WTC11 (cell line): ENCODE data around the gene EDN3. TPM values are rescaled to one million over a fixed set of nuclear protein-coding genes. Genes with fewer than 3 reads are reported as not detected.

Experiments used
- ATAC-seq: fragments of 200-7000 bp; cut with Tn5 transposase; 2 replicates; pipeline ENCODE4 v1.10.0; 2021; ENCODE audit warnings: mild to moderate bottlenecking, moderate library complexity
- CTCF ChIA-PET: fragments of 300-600 bp; sonication (Branson Sonifier 250); formaldehyde crosslinking; loops from one replicate; lab custom pipeline; 2021; ENCODE audit warnings: antibody characterized with exemption; lab: Charles Lee
- POLR2A ChIA-PET: fragments of 350-600 bp; sonication (Branson Sonifier 250); formaldehyde crosslinking; loops from one replicate; lab custom pipeline; 2021; ENCODE audit warnings: antibody characterized with exemption; lab: Charles Lee
- DNase-seq: peaks from one replicate; pipeline ENCODE4 v3.0.0; 2021; ENCODE audit warnings: low spot score
- H3K27ac Mint-ChIP-seq: 2 replicates; pipeline ENCODE4 v1.8.0; 2021; ENCODE audit warnings: mixed read lengths
- H3K27me3 Mint-ChIP-seq: 2 replicates; pipeline ENCODE4 v1.8.0; 2021; ENCODE audit warnings: low read depth, mild to moderate bottlenecking, moderate library complexity, mixed read lengths
- H3K36me3 Mint-ChIP-seq: 2 replicates; pipeline ENCODE4 v1.8.0; 2021; ENCODE audit warnings: mixed read lengths
- H3K4me1 Mint-ChIP-seq: 2 replicates; pipeline ENCODE4 v1.8.0; 2022; ENCODE audit warnings: mixed read lengths
- H3K4me3 Mint-ChIP-seq: 2 replicates; pipeline ENCODE4 v1.8.0; 2021; ENCODE audit warnings: mild to moderate bottlenecking, moderate library complexity, mixed read lengths
- H3K9me3 Mint-ChIP-seq: 2 replicates; pipeline ENCODE4 v1.8.0; 2021; ENCODE audit warnings: mixed read lengths
- CREB1 ChIP-seq: sonication (generic); formaldehyde crosslinking; IDR thresholded peaks from 2 replicates; pipeline ENCODE4 v1.8.0; 2023; ENCODE audit warnings: mild to moderate bottlenecking, missing genetic modification reagents
- ERG ChIP-seq: fragments of 250-450 bp; sonication (Bioruptor Pico); IDR thresholded peaks from 2 replicates; pipeline ENCODE4 v1.8.0; 2021; ENCODE audit warnings: mild to moderate bottlenecking
- GABPB1 ChIP-seq: sonication (generic); formaldehyde crosslinking; IDR thresholded peaks from 2 replicates; pipeline ENCODE4 v1.8.1; 2023; ENCODE audit warnings: mild to moderate bottlenecking, missing genetic modification reagents
- GTF2I ChIP-seq: fragments of 250-450 bp; sonication (Bioruptor Pico); conservative IDR thresholded peaks from 2 replicates; pipeline ENCODE4 v1.4.0; 2021; ENCODE audit warnings: mild to moderate bottlenecking
- NR3C1 ChIP-seq: sonication (generic); formaldehyde crosslinking; conservative IDR thresholded peaks from 2 replicates; pipeline ENCODE4 v1.8.1; 2023; ENCODE audit warnings: low read depth, mild to moderate bottlenecking, missing genetic modification reagents
- OVOL2 ChIP-seq: fragments of 250-450 bp; sonication (Bioruptor Pico); IDR thresholded peaks from 2 replicates; pipeline ENCODE4 v1.9.0; 2021; ENCODE audit warnings: mild to moderate bottlenecking, borderline replicate concordance
- TP53 ChIP-seq: sonication (generic); formaldehyde crosslinking; IDR thresholded peaks from 2 replicates; pipeline ENCODE4 v1.8.1; 2023; ENCODE audit warnings: mild to moderate bottlenecking, missing genetic modification reagents
- ZNF121 ChIP-seq: sonication (generic); formaldehyde crosslinking; IDR thresholded peaks from 2 replicates; pipeline ENCODE4 v1.8.0; 2023; ENCODE audit warnings: missing genetic modification reagents
- ZNF219 ChIP-seq: sonication (generic); formaldehyde crosslinking; IDR thresholded peaks from 2 replicates; pipeline ENCODE4 v1.8.0; 2023; ENCODE audit warnings: missing genetic modification reagents, mild to moderate bottlenecking, borderline replicate concordance
- ZNF232 ChIP-seq: sonication (generic); formaldehyde crosslinking; IDR thresholded peaks from 2 replicates; pipeline ENCODE4 v1.8.0; 2022; ENCODE audit warnings: mild to moderate bottlenecking, missing genetic modification reagents
- ZNF423 ChIP-seq: fragments of 250-450 bp; sonication (Bioruptor Pico); IDR thresholded peaks from 2 replicates; pipeline ENCODE4 v2.1.2; 2022; ENCODE audit warnings: mild to moderate bottlenecking, moderate library complexity
- total RNA-seq: library from RNA; stranded (reverse); gene quantifications from 3 replicates; pipeline ENCODE4 v1.2.3, GENCODE V29; 2021
- TF ChIP-seq, protein P1 (sequence below): sonication (generic); formaldehyde crosslinking; conservative IDR thresholded peaks from 2 replicates; pipeline ENCODE4 v1.8.1; 2023; ENCODE audit warnings: mild to moderate bottlenecking, low read depth, missing genetic modification reagents, moderate library complexity
- TF ChIP-seq, protein P2 (sequence below): sonication (generic); formaldehyde crosslinking; IDR thresholded peaks from 2 replicates; pipeline ENCODE4 v1.8.1; 2023; ENCODE audit warnings: mild to moderate bottlenecking, missing genetic modification reagents
- TF ChIP-seq, protein P3 (sequence below): sonication (generic); formaldehyde crosslinking; IDR thresholded peaks from 2 replicates; pipeline ENCODE4 v1.8.1; 2023; ENCODE audit warnings: mild to moderate bottlenecking, moderate library complexity, missing genetic modification reagents

The EDN3 gene
- total RNA-seq, 1 experiment from 2014 or later: 0.13 TPM

GRCh38 chr20:59361411-59361810 is 61.0 kb downstream of the EDN3 start (continued):
- no peak for TF ChIP-seq ZNF423 (CRISPR knock-in tag)

DNA sequence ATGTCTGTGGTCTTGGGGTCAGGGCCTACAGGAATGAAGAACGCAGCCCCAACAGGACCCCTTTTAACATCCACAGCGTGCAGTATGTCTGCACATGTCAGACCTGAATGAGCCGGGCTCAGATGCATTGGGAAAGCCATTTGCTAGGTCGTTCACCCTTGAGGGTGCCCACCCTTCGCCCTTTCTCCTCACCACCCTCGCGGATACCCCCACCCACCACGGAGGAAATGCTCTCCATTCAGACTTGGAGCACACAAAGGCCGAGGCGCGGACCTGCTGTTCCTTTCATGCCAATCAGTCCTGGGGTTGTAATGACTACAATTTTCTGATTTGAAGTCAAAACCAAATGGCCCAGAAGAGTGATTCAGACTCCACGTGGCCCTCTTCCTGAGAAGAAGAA is 62.7 kb downstream of the EDN3 start:
- Mint-ChIP-seq H3K27ac (no peak overlapping the region), H3K36me3 (no peaks in the 10 kb centered on the region), H3K9me3 (no peaks in the 10 kb centered on the region), H3K4me1 (peaks cover 8% of the 10 kb centered on the region; the same call in 1 of the 2 replicates), H3K4me3 (no peak overlapping the region), H3K27me3 (peaks cover 3% of the 10 kb centered on the region; the same call in 1 of the 2 replicates)
- CTCF ChIA-PET: interaction anchor here (2.1 kb wide), 1 partner anchor 133 kb away, joined by 6 read pairs; no protein-coding TSS in a partner anchor
- no peak for DNase-seq
- ATAC-seq: no peak
- POLR2A ChIA-PET: no interaction called here
- TF ChIP-seq ZNF121 (CRISPR knock-in tag): no peak
- no peak for TF ChIP-seq OVOL2 (CRISPR knock-in tag)
- TF ChIP-seq, protein P1, sequence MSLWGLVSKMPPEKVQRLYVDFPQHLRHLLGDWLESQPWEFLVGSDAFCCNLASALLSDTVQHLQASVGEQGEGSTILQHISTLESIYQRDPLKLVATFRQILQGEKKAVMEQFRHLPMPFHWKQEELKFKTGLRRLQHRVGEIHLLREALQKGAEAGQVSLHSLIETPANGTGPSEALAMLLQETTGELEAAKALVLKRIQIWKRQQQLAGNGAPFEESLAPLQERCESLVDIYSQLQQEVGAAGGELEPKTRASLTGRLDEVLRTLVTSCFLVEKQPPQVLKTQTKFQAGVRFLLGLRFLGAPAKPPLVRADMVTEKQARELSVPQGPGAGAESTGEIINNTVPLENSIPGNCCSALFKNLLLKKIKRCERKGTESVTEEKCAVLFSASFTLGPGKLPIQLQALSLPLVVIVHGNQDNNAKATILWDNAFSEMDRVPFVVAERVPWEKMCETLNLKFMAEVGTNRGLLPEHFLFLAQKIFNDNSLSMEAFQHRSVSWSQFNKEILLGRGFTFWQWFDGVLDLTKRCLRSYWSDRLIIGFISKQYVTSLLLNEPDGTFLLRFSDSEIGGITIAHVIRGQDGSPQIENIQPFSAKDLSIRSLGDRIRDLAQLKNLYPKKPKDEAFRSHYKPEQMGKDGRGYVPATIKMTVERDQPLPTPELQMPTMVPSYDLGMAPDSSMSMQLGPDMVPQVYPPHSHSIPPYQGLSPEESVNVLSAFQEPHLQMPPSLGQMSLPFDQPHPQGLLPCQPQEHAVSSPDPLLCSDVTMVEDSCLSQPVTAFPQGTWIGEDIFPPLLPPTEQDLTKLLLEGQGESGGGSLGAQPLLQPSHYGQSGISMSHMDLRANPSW (CRISPR knock-in tag): no peak
- TF ChIP-seq, protein P2, sequence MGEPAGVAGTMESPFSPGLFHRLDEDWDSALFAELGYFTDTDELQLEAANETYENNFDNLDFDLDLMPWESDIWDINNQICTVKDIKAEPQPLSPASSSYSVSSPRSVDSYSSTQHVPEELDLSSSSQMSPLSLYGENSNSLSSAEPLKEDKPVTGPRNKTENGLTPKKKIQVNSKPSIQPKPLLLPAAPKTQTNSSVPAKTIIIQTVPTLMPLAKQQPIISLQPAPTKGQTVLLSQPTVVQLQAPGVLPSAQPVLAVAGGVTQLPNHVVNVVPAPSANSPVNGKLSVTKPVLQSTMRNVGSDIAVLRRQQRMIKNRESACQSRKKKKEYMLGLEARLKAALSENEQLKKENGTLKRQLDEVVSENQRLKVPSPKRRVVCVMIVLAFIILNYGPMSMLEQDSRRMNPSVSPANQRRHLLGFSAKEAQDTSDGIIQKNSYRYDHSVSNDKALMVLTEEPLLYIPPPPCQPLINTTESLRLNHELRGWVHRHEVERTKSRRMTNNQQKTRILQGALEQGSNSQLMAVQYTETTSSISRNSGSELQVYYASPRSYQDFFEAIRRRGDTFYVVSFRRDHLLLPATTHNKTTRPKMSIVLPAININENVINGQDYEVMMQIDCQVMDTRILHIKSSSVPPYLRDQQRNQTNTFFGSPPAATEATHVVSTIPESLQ (CRISPR knock-in tag): no peak
- TF ChIP-seq TP53 (CRISPR knock-in tag): no peak
- TF ChIP-seq, all 79 proteins: peak for 0

GRCh38 chr20:59364611-59365010 is 64.2 kb downstream of the EDN3 start:
- H3K4me1 Mint-ChIP-seq: peaks cover 8% of the 10 kb centered on the region; the same call in 1 of the 2 replicates
- no peaks in the 10 kb centered on the region for H3K36me3 Mint-ChIP-seq
- no peak overlapping the region for H3K4me3 Mint-ChIP-seq
- DNase-seq: no peak
- TF ChIP-seq, protein P3, sequence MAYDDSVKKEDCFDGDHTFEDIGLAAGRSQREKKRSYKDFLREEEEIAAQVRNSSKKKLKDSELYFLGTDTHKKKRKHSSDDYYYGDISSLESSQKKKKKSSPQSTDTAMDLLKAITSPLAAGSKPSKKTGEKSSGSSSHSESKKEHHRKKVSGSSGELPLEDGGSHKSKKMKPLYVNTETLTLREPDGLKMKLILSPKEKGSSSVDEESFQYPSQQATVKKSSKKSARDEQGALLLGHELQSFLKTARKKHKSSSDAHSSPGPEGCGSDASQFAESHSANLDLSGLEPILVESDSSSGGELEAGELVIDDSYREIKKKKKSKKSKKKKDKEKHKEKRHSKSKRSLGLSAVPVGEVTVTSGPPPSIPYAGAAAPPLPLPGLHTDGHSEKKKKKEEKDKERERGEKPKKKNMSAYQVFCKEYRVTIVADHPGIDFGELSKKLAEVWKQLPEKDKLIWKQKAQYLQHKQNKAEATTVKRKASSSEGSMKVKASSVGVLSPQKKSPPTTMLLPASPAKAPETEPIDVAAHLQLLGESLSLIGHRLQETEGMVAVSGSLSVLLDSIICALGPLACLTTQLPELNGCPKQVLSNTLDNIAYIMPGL (CRISPR knock-in tag): no peak
- TF ChIP-seq NR3C1 (CRISPR knock-in tag) (no peak), GABPB1 (CRISPR knock-in tag) (no peak), ZNF219 (CRISPR knock-in tag) (no peak), ZNF232 (no peak), ERG (CRISPR knock-in tag) (no peak), CREB1 (no peak), GTF2I (CRISPR knock-in tag) (no peak)
- TF ChIP-seq, all 79 proteins: peak for 0
- ChIA-PET CTCF (no interaction called here), POLR2A (no interaction called here)
- Mint-ChIP-seq H3K27me3 (peaks cover 9% of the 10 kb centered on the region), H3K9me3 (no peaks in the 10 kb centered on the region), H3K27ac (no peak overlapping the region)
- ATAC-seq: no peak
